ENCODE measurements around the gene TTC9. TPM values are rescaled to one million over a fixed set of nuclear protein-coding genes. Genes with fewer than 3 reads are reported as not detected.

Gene TTC9
- 29.3 TPM for total RNA-seq

DNA sequence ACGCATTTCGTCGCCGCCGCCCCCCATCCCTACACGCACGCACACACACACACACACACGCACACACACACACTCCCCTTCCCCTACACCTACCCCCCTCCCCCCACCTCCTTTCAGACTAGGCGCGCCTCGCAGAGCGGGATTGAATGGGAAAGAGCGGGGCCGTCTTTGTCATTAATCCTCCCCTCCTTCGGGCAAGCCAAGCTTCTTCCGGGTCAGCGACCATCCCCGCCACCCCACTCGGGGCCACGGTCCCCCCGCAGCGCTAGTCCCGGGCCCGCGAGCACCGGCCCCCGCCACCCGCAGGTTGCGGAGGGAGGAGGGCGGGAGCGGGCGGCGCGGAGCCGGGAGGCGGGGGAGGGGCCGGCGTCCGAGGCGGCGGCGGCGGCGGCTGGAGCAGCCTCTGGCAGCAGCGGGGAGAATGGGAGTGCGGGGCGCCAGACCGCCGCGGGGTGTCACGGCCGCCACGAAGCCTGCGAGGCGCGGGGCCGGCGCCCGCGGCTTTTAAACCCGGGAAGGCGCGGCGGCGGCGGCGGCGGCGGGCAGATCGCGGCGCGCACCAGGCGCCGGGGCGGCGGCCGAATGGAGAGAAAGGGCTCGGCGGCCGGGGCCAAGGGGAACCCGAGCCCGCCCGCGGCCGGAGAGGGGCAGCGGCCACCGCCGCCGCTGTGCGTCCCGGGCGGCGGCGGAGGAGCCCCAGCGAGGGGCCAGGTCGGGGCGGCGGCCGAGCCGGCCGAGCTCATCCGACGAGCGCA, at the start of gene TTC9:
Gene TTC9, plus strand, starts transcription at position 369 of the 755 bp plus-strand sequence. Its CDS starts 214 bp downstream, at position 583.

DNA sequence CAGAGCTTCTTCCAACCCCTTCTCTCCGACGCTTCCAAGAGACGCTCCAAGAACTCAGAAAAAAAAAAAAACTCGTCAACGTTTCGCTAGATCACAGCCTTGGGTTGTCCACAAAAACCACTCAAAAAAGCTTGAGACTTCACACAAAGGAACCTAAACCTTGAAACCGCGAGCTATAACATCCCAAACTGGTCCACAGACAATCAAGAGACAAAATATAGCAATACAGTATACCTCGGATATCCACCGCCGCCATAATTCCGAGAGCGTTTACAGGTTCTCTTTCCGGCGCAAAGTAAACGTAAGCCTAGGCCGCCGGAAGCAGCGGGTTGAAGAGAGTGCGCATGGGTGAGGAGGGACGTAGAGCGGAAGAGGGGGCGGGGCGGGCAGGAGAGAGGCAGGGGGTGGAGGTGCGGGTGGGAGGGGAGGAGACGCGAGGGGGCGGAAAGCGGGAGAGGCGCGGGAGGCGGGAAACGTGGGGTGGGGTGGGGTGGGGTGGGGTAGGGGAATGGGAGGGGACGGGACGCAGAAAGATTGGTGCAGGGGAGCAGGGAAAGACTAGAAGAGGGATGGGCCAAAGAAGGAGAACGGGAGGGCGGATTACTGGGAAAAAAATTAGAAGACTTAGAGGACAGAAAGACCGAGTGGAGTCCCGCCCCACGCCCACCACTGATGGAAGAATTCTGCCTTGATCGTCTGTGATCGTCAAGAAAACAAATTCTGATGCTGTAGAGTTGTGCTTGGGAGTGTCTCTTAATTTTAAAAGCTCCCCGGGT, 41.1 kb upstream of the TTC9 start, which contains the start of gene MED6:
Gene MED6, minus strand, starts transcription at position 274 of the 776 bp plus-strand sequence. Its CDS starts 18 bp downstream, at position 256.

Small RNA genes lying within 50 kb of the gene (small RNA-seq; reads per million reads assigned to genes)
- not detected for gene RN7SL77P

Other genes with a start within 250 kb of the TTC9 start
- 33.7 TPM for gene SYNJ2BP, start 224.8 kb upstream of the TTC9 start, total RNA-seq
- gene ADAM21, start 189.7 kb upstream of the TTC9 start, total RNA-seq = 0.69 TPM
- 3.7 TPM for gene ADAM20, start 106.9 kb upstream of the TTC9 start, total RNA-seq
- gene MED6, start 41.3 kb upstream of the TTC9 start, total RNA-seq = 57.9 TPM
- gene MAP3K9, start 167.6 kb downstream of the TTC9 start, total RNA-seq = 31.6 TPM

Data from diencephalon (tissue), 1 donor.